Ovary (tissue), 3 donors: ENCODE measurements around the gene SPON2.

Experiments
- POLR2A ChIP-seq: fragments of 450-650 bp; IDR thresholded peaks from one replicate; pipeline ENCODE4 v1.6.1; 2017; ENCODE audit warnings: antibody characterized with exemption, mild to moderate bottlenecking, moderate library complexity
- TF ChIP-seq, protein P1 (sequence below), 3 donors: fragments of 450-650 bp in 2 of 3; fragments of 200-600 bp in 1 of 3; IDR thresholded peaks; one replicate each; pipeline versions ENCODE4 v1.5.1 to v1.8.0; 2016 to 2022; ENCODE audit warnings: antibody characterized with exemption in 3 of 3, mild to moderate bottlenecking in 1 of 3
- donor health status: DM: no; HTN: no; CAD: no.

DNA sequence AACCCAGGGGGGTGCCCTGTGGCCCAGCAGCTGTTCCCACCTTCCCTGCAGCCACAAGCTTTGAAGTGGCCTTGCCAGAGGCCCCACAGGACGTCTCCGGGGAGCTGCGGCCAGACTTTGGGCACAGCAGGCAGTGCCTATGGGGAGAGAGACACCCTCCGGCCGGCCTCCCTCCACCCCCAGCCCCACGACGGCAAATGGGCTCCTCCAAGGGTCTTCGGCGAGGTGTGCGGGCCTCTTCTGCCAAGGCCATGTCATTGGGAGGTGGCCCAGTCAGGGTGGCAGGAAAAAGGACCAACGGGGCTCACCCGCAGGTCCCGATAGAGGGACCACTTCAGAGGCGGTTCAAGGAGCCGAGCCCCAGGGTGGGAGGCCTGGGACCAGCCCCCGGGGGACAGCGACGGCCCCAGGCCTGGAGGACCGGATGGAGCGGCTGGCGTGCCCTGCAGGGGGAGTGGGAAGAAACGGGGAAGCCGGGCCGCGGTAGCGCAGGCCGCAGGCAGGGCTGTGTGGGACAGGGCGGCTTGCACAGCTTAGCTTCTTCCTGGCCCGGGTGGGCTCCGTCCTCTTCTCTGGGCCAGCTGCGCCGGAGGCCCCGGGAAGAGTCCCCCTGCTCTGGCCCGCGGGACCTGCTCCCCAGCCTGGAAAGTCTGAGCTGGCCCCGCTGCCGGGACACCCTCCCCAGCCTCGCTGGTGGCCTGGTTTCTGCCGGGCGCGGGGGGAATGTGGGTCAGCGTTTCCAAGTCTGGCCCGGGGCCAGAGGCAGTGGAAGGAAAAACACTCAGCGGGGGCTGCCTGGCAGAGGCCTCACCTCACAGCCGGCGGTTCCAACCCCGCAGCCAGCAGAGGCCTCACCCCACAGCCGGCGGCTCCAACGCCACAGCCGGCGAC, 21.9 kb upstream of the SPON2 start:
- TF ChIP-seq, protein P1, sequence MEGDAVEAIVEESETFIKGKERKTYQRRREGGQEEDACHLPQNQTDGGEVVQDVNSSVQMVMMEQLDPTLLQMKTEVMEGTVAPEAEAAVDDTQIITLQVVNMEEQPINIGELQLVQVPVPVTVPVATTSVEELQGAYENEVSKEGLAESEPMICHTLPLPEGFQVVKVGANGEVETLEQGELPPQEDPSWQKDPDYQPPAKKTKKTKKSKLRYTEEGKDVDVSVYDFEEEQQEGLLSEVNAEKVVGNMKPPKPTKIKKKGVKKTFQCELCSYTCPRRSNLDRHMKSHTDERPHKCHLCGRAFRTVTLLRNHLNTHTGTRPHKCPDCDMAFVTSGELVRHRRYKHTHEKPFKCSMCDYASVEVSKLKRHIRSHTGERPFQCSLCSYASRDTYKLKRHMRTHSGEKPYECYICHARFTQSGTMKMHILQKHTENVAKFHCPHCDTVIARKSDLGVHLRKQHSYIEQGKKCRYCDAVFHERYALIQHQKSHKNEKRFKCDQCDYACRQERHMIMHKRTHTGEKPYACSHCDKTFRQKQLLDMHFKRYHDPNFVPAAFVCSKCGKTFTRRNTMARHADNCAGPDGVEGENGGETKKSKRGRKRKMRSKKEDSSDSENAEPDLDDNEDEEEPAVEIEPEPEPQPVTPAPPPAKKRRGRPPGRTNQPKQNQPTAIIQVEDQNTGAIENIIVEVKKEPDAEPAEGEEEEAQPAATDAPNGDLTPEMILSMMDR (IDR thresholded peaks at IDR 0.05): no peak
- no peak for TF ChIP-seq POLR2A
